Mesendoderm (in vitro differentiated cells): ENCODE measurements around the gene NR2F1-AS1.

Experiments used
- DNase-seq: peaks from one replicate; pipeline ENCODE4 v3.0.0; 2013
- H2AK5ac ChIP-seq: 2 replicates; pipeline ENCODE4 v1.6.1; 2013; ENCODE audit warnings: low read length, inconsistent platforms
- H2BK120ac ChIP-seq: 2 replicates; pipeline ENCODE4 v1.6.1; 2013; ENCODE audit warnings: low read depth, mild to moderate bottlenecking, low read length, moderate library complexity, mixed read lengths
- H2BK15ac ChIP-seq: replicated peaks from 2 replicates; pipeline ENCODE4 v1.6.1; 2013; ENCODE audit warnings: low read depth, mild to moderate bottlenecking, moderate library complexity
- H2BK5ac ChIP-seq: 2 replicates; pipeline ENCODE4 v1.6.1; 2013; ENCODE audit warnings: low read length, inconsistent platforms
- H3K18ac ChIP-seq: 2 replicates; pipeline ENCODE4 v1.6.1; 2013; ENCODE audit warnings: mild to moderate bottlenecking, low read length, mixed read lengths
- H3K23ac ChIP-seq: one replicate; pipeline ENCODE4 v1.6.1; 2013; ENCODE audit warnings: low read length
- H3K27ac ChIP-seq: 2 replicates; pipeline ENCODE4 v1.5.1; 2013; ENCODE audit warnings: low read depth, mild to moderate bottlenecking, inconsistent platforms, low read length, moderate library complexity
- H3K27me3 ChIP-seq: 2 replicates; pipeline ENCODE4 v1.6.1; 2013; ENCODE audit warnings: low read length, control low read depth, mild to moderate bottlenecking, inconsistent platforms; ENCODE audit not compliant: insufficient read depth, poor library complexity
- H3K36me3 ChIP-seq: 2 replicates; pipeline ENCODE4 v1.6.1; 2013; ENCODE audit warnings: low read length, inconsistent platforms; ENCODE audit not compliant: control insufficient read depth, insufficient read depth
- H3K4ac ChIP-seq: one replicate; pipeline ENCODE4 v1.6.1; 2013; ENCODE audit warnings: low read depth, mild to moderate bottlenecking, low read length, moderate library complexity
- H3K4me1 ChIP-seq: 2 replicates; pipeline ENCODE4 v1.6.1; 2013; ENCODE audit warnings: low read depth, low read length, inconsistent platforms; ENCODE audit not compliant: control insufficient read depth
- H3K4me2 ChIP-seq: 2 replicates; pipeline ENCODE4 v1.6.1; 2013; ENCODE audit warnings: low read length
- H3K4me3 ChIP-seq: 2 replicates; pipeline ENCODE4 v1.5.1; 2013; ENCODE audit warnings: mild to moderate bottlenecking, low read length
- H3K56ac ChIP-seq: one replicate; pipeline ENCODE4 v1.6.1; 2013; ENCODE audit warnings: low read length
- H3K79me1 ChIP-seq: 2 replicates; pipeline ENCODE4 v1.6.1; 2013; ENCODE audit warnings: low read length, inconsistent platforms
- H3K79me2 ChIP-seq: 2 replicates; pipeline ENCODE4 v1.6.1; 2013; ENCODE audit warnings: mild to moderate bottlenecking, low read length; ENCODE audit not compliant: control insufficient read depth, insufficient read depth
- H3K9ac ChIP-seq: 2 replicates; pipeline ENCODE4 v1.6.1; 2013; ENCODE audit warnings: low read length, inconsistent platforms
- H4K5ac ChIP-seq: one replicate; pipeline ENCODE4 v1.6.1; 2013; ENCODE audit warnings: low read length
- H4K8ac ChIP-seq: one replicate; pipeline ENCODE4 v1.6.1; 2013; ENCODE audit warnings: low read depth, mild to moderate bottlenecking, control low read depth, low read length, moderate library complexity
- WGBS: extraction: QIAGEN DNeasy Blood & Tissue Kit; methylation state at CpG from one replicate; pipeline ENCODE4 v1.1.7; 2013; ENCODE audit warnings: low lambda C conversion rate, missing lambda C conversion rate; ENCODE audit not compliant: insufficient coverage; ENCODE audit errors: extremely low coverage; 5-methylcytosine and 5-hydroxymethylcytosine counted together

The NR2F1-AS1 gene

DNA sequence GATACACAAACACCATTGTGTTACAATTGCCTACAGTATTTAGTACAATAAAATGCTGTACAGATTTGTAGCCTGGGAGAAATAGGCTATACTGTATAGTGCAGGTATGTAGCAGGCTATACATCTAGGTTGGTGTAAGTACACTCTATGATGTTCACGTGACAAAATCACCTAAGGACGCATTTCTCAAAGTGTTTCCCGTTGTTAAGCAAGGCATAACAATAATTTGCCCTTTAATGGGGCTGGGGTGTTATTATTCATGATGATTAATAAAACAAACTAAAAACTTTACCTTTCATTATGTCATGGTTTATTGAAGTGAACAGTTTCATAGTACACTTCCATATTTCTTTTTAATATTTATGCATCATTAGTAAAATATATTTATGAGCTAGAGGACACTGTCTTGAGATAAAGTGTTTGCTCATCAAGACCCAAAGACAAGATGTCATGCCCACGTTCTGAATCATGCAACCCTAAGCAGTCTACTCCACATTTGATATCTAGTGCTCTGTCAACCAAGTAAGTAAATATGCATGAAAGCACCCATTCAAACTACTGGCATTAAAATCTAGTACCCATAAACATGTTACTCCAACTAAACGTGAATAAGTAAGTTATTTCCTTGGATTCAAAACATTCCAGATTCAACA is 220.5 kb downstream of the NR2F1-AS1 start:
- no peak overlapping the region for H3K18ac ChIP-seq
- no peak overlapping the region for H3K27ac ChIP-seq
- H3K36me3 ChIP-seq: no peaks in the 10 kb centered on the region
- no peak overlapping the region for H3K4me2 ChIP-seq
- no peak overlapping the region for H2BK5ac ChIP-seq
- H3K4me1 ChIP-seq: no peaks in the 10 kb centered on the region
- H4K8ac ChIP-seq: no peak overlapping the region
- no peak overlapping the region for H3K23ac ChIP-seq
- no peak overlapping the region for H2BK120ac ChIP-seq
- no CpG with 5 or more reads among the region's 5 CpGs for WGBS
- H3K79me1 ChIP-seq: no peaks in the 10 kb centered on the region
- no peak for DNase-seq
- H3K9ac ChIP-seq: no peak overlapping the region
- no peak overlapping the region for H3K4ac ChIP-seq
- H4K5ac ChIP-seq: no peak overlapping the region
- no peak overlapping the region for H3K56ac ChIP-seq
- no peaks in the 10 kb centered on the region for H3K79me2 ChIP-seq
- H2BK15ac ChIP-seq: no peak overlapping the region
- H2AK5ac ChIP-seq: no peak overlapping the region
- no peak overlapping the region for H3K4me3 ChIP-seq
- no peaks in the 10 kb centered on the region for H3K27me3 ChIP-seq

- Histone ChIP-seq H4K8ac (no peak overlapping the region), H3K4me2 (no peak overlapping the region), H3K27me3 (no peaks in the 10 kb centered on the region), H3K23ac (no peak overlapping the region), H3K79me1 (no peaks in the 10 kb centered on the region), H3K9ac (no peak overlapping the region), H3K27ac (no peak overlapping the region), H3K4me3 (no peak overlapping the region), H3K79me2 (no peaks in the 10 kb centered on the region), H2BK120ac (no peak overlapping the region), H4K5ac (no peak overlapping the region), H2BK5ac (no peak overlapping the region), H3K4ac (no peak overlapping the region), H3K18ac (no peak overlapping the region), H3K36me3 (no peaks in the 10 kb centered on the region), H3K4me1 (no peaks in the 10 kb centered on the region), H2AK5ac (no peak overlapping the region), H2BK15ac (no peak overlapping the region), H3K56ac (no peak overlapping the region)
- whole genome bisulfite sequencing: no CpG with 5 or more reads among the region's 5 CpGs
- no peak for DNase-seq
Measured at GRCh38 chr5:93359960-93360305, 221.1 kb downstream of the NR2F1-AS1 start.
